GM12878 (cell line): ENCODE measurements around the gene PRAF2.

ENCODE experiments used
- CHD2 ChIP-seq: IDR thresholded peaks from 2 replicates; pipeline ENCODE4 v1.6.1; 2011; ENCODE audit warnings: low read depth, low read length, improper control_type of control experiment, borderline replicate concordance
- CTCF ChIP-seq, 3 experiments: IDR thresholded peaks in 2 of 3; conservative IDR thresholded peaks in 1 of 3; 2 replicates each; pipeline ENCODE4 v1.5.1; 2011; ENCODE audit warnings: low read depth in 3 of 3, low read length in 3 of 3, mild to moderate bottlenecking in 3 of 3, control low read depth in 2 of 3, moderate library complexity in 2 of 3, inconsistent platforms in 1 of 3, mixed read lengths in 1 of 3; ENCODE audit not compliant: control insufficient read depth in 2 of 3, insufficient read depth in 1 of 3; ENCODE audit errors: extremely low read depth in 1 of 3
- EP300 ChIP-seq, 2 experiments: fragments of 150-350 bp in 1 of 2; IDR thresholded peaks; 2 replicates each; pipeline ENCODE4 v1.6.1; 2011 to 2012; ENCODE audit warnings: low read depth in 2 of 2, low read length in 2 of 2, borderline replicate concordance in 1 of 2, improper control_type of control experiment in 1 of 2, inconsistent platforms in 1 of 2; ENCODE audit not compliant: control insufficient read depth in 1 of 2
- ETV6 ChIP-seq, 2 experiments: fragments of 450-650 bp in 1 of 2; IDR thresholded peaks in 1 of 2; conservative IDR thresholded peaks in 1 of 2; 2 replicates each; pipeline ENCODE4 v1.6.1; 2014; ENCODE audit warnings: antibody characterized with exemption in 1 of 2, borderline replicate concordance in 1 of 2, low read depth in 1 of 2, mild to moderate bottlenecking in 1 of 2, moderate library complexity in 1 of 2
- MLLT1 ChIP-seq: fragments of 450-650 bp; IDR thresholded peaks from 2 replicates; pipeline ENCODE4 v1.6.1; 2016; ENCODE audit warnings: mild to moderate bottlenecking
- POLR2A ChIP-seq: IDR thresholded peaks from 2 replicates; pipeline ENCODE4 v1.6.1; 2011; ENCODE audit warnings: low read depth, mild to moderate bottlenecking, low read length
- POLR2AphosphoS5 ChIP-seq: IDR thresholded peaks from 2 replicates; pipeline ENCODE4 v1.6.1; 2011; ENCODE audit warnings: mild to moderate bottlenecking, low read length, inconsistent platforms
- SIN3A ChIP-seq: IDR thresholded peaks from 2 replicates; pipeline ENCODE4 v1.6.1; 2012; ENCODE audit warnings: low read depth, low read length, improper control_type of control experiment
- SP1 ChIP-seq: IDR thresholded peaks from one replicate; pipeline ENCODE4 v1.6.1; 2011; ENCODE audit warnings: low read depth, low read length
- SPI1 ChIP-seq: IDR thresholded peaks from 2 replicates; pipeline ENCODE4 v1.6.1; 2011; ENCODE audit warnings: low read depth, mild to moderate bottlenecking, low read length, moderate library complexity, borderline replicate concordance; ENCODE audit not compliant: insufficient read depth
- YY1 ChIP-seq: IDR thresholded peaks from 2 replicates; pipeline ENCODE4 v1.6.1; 2011; ENCODE audit warnings: low read depth, mild to moderate bottlenecking, low read length

- TF ChIP-seq SP1 = no peak
- TF ChIP-seq CTCF (IDR thresholded peaks at IDR 0.05 in 2 of 3, conservative IDR thresholded peaks at IDR 0.05 in 1 of 3; ENCODE audit: control insufficient read depth in 2 of 3, extremely low read depth in 1 of 3, insufficient read depth in 1 of 3, low read depth in 3 of 3, low read length in 3 of 3) = no peak
- TF ChIP-seq CHD2 = no peak
- TF ChIP-seq SIN3A = no peak
- TF ChIP-seq MLLT1 = no peak
- TF ChIP-seq YY1 = no peak
- TF ChIP-seq ETV6 (conservative IDR thresholded peaks at IDR 0.05 in 1 of 2, IDR thresholded peaks at IDR 0.05 in 1 of 2; ENCODE audit: borderline replicate concordance in 1 of 2, low read depth in 1 of 2) = no peak
- no peak for TF ChIP-seq POLR2AphosphoS5
- TF ChIP-seq EP300 (IDR thresholded peaks at IDR 0.05; ENCODE audit: borderline replicate concordance in 1 of 2, control insufficient read depth in 1 of 2, low read depth in 2 of 2, low read length in 2 of 2) = no peak
- TF ChIP-seq SPI1 = no peak
- no peak for TF ChIP-seq POLR2A
These were observed 12.9 kb downstream of the PRAF2 start for GRCh38 chrX:49060914-49061313.
